Heart right ventricle (tissue), 16 donors: ENCODE data around the gene DDC. TPM values are rescaled to one million over a fixed set of nuclear protein-coding genes. Genes with fewer than 3 reads are reported as not detected.

Source experiments
- ATAC-seq, 8 donors: fragments of 200-7000 bp; cut with Tn5 transposase; one replicate each; pipeline ENCODE4 v1.9.1; 2020; ENCODE audit warnings: mild to moderate bottlenecking in 8 of 8, moderate library complexity in 8 of 8, moderate number of reproducible peaks in 1 of 8
- DNase-seq, 2 donors: peaks; one replicate each; pipeline ENCODE4 v3.0.0-alpha.2; 2020
- H3K27ac ChIP-seq, 10 donors: fragments of 200-600 bp; sonication (generic) in 2 of 10; one replicate each; pipeline versions ENCODE4 v1.5.0 to v1.8.0; 2020 to 2022; ENCODE audit warnings: mild to moderate bottlenecking in 3 of 10
- H3K27me3 ChIP-seq, 7 donors: fragments of 200-600 bp; one replicate each; pipeline ENCODE4 v1.8.0; 2021 to 2022; ENCODE audit warnings: mild to moderate bottlenecking in 2 of 7
- H3K36me3 ChIP-seq, 9 donors: fragments of 200-600 bp; sonication (generic) in 1 of 9; one replicate each; pipeline versions ENCODE4 v1.5.0 to v1.8.0; 2020 to 2022; ENCODE audit warnings: mild to moderate bottlenecking in 2 of 9
- H3K4me1 ChIP-seq, 9 donors: fragments of 200-600 bp; sonication (generic) in 1 of 9; one replicate each; pipeline versions ENCODE4 v1.5.0 to v1.8.0; 2020 to 2022; ENCODE audit warnings: mild to moderate bottlenecking in 4 of 9
- H3K4me3 ChIP-seq, 10 donors: fragments of 200-600 bp; sonication (generic) in 2 of 10; one replicate each; pipeline versions ENCODE4 v1.5.0 to v1.8.0; 2020 to 2022; ENCODE audit warnings: mild to moderate bottlenecking in 7 of 10, moderate library complexity in 2 of 10
- H3K9me3 ChIP-seq, 11 donors: fragments of 200-600 bp in 10 of 11; sonication (generic) in 2 of 11; one replicate each; pipeline versions ENCODE4 v1.5.0 to v1.8.0; 2013 to 2022; ENCODE audit warnings: mild to moderate bottlenecking in 2 of 11, control low read depth in 1 of 11, moderate library complexity in 1 of 11
- CTCF ChIP-seq, 9 donors: fragments of 200-600 bp; sonication (generic) in 2 of 9; IDR thresholded peaks; one replicate each; pipeline versions ENCODE4 v1.5.0 to v1.8.0; 2021 to 2022; ENCODE audit warnings: antibody characterized with exemption in 9 of 9, mild to moderate bottlenecking in 5 of 9, moderate library complexity in 1 of 9
- WGBS, 2 donors: extraction: QIAGEN DNeasy Blood & Tissue Kit; methylation state at CpG; one replicate each; pipeline ENCODE4 v1.1.7; 2013; ENCODE audit warnings: inconsistent platforms in 1 of 2; 5-methylcytosine and 5-hydroxymethylcytosine counted together
- intact Hi-C, 10 donors: fragments of 100-400 bp; cut with DNase I; formaldehyde crosslinking; loops; one replicate each; pipeline versions ENCODE4 v1.11.1 to v1.14.2; 2022
- polyA plus RNA-seq, 2 donors: library from polyadenylated mRNA; stranded (reverse); fragments of 200-250 nt; gene quantifications; one replicate each; pipeline ENCODE4 v1.2.3, GENCODE V29; 2013
- total RNA-seq, 10 donors: library from RNA; stranded (reverse); fragmentation: NEBNext Ultra II Directional in 3 of 10; extraction: Animal tissue kit (Norgen Biotek cat#: 25700) in 3 of 10; gene quantifications; one replicate each; pipeline versions ENCODE4 v1.2.1 to v1.2.4, GENCODE V29; 2021 to 2023
- donor health status: Arrhythmogenic right ventricular cardiomyopathy.
- donor health status: ischemic (EF 13 %, LVEDD 7.1; RV severe dilation, severe dysfunction).
- donor health status: healthy with polysubstance abuse.
- donor health status: DM: no; HTN: yes; CAD: no.
- donor health status: DM: no; HTN: no; CAD: no.
- donor health status: ischemic (EF 25% LVEDD 6.9; RV normal size, moderate dysfunction).
- donor health status: ischemic (EF 25% LVEDD 5.7; RV mildly dilated, moderate dysfunction).
- donor health status: healthy.
- donor health status: DM: yes; HTN: yes; CAD: no.
- donor health status: Ischemic cardiomyopathy.
- donor health status: ischemic (EF 35%, LVEDD 5.7; RV mildly dilated, moderate dysfunction).
- donor health status: nonischemic (EF 11% LVEDD 7.7; RV severe dilation, severe dysfunction).
- donor health status: DM: yes; HTN: yes; CAD: no.
- donor health status: PGD.
- donor health status: ischemic (EF 29% LVEDD 5.4; RV normal size, mild dysfunction).
- donor health status: nonischemic (EF 23%, LVEDD 6.1; RV moderate dilation, normal function).

The DDC gene
- total and polyA plus RNA-seq, 12 donors = not detected

GRCh38 chr7:50544992-50545391 is 20.2 kb downstream of the DDC start:
- DNase-seq (no peak), ATAC-seq (no peak)
- no peaks in the 10 kb centered on the region for H3K36me3 ChIP-seq
- no peak overlapping the region for H3K27ac ChIP-seq
- no peak overlapping the region for H3K4me3 ChIP-seq
- no peak for TF ChIP-seq CTCF (IDR thresholded peaks at IDR 0.05)
- no peaks in the 10 kb centered on the region for H3K4me1 ChIP-seq
- WGBS, 2 donors = 76 to 83% methylated on average over 6 of the region's 6 CpGs
- intact Hi-C loops = no loop called here
- peaks cover 0 to 12% (median 0%) of the 10 kb centered on the region in 7 donors for H3K27me3 ChIP-seq
- no peaks in the 10 kb centered on the region for H3K9me3 ChIP-seq

- no peak for ATAC-seq
- Histone ChIP-seq H3K27ac (no peak overlapping the region), H3K9me3 (no peaks in the 10 kb centered on the region), H3K27me3 (peaks cover 0 to 12% (median 0%) of the 10 kb centered on the region in 7 donors), H3K4me1 (no peaks in the 10 kb centered on the region), H3K4me3 (no peak overlapping the region), H3K36me3 (no peaks in the 10 kb centered on the region)
- DNase-seq = no peak
- TF ChIP-seq CTCF (IDR thresholded peaks at IDR 0.05) = no peak
- intact Hi-C loops = no loop called here
- 90 to 91% methylated on average over 18 of the region's 18 CpGs for WGBS, 2 donors
Measured at GRCh38 chr7:50543776-50544442, 21.3 kb downstream of the DDC start.

GRCh38 chr7:50542132-50542531 is 23.1 kb downstream of the DDC start:
- H3K9me3 ChIP-seq = no peaks in the 10 kb centered on the region
- TF ChIP-seq CTCF (IDR thresholded peaks at IDR 0.05) = no peak
- DNase-seq = no peak
- WGBS, 2 donors = 90 to 91% methylated on average over 11 of the region's 11 CpGs
- peaks cover 0 to 15% (median 0%) of the 10 kb centered on the region in 7 donors for H3K27me3 ChIP-seq
- H3K27ac ChIP-seq = no peak overlapping the region
- no peaks in the 10 kb centered on the region for H3K36me3 ChIP-seq
- intact Hi-C loops = no loop called here
- ATAC-seq = no peak
- H3K4me1 ChIP-seq = no peaks in the 10 kb centered on the region
- no peak overlapping the region for H3K4me3 ChIP-seq

- intact Hi-C loops = no loop called here
- 89 to 91% methylated on average over 9 of the region's 9 CpGs for WGBS, 2 donors
- H3K9me3 ChIP-seq = no peaks in the 10 kb centered on the region
- no peak for DNase-seq
- H3K36me3 ChIP-seq = no peaks in the 10 kb centered on the region
- no peak overlapping the region for H3K4me3 ChIP-seq
- H3K4me1 ChIP-seq = no peaks in the 10 kb centered on the region
- no peak overlapping the region for H3K27ac ChIP-seq
- no peak for TF ChIP-seq CTCF (IDR thresholded peaks at IDR 0.05)
- no peak for ATAC-seq
- peaks cover 0 to 15% (median 0%) of the 10 kb centered on the region in 7 donors for H3K27me3 ChIP-seq
Measured at GRCh38 chr7:50540785-50541579, 24.2 kb downstream of the DDC start.
